GM19395 (cell line): ENCODE results near the gene ASB13.

Experiments
- ATAC-seq: cut with Tn5 transposase; IDR thresholded peaks from one replicate; pipeline ENCODE4 v1.9.1; 2021; ENCODE audit warnings: mild to moderate bottlenecking, moderate library complexity; ENCODE audit not compliant: unreplicated experiment

The ASB13 gene

GRCh38 chr10:5591336-5591824 is 75.0 kb downstream of the ASB13 start:
- ATAC-seq = no peak

GRCh38 chr10:5590816-5591215 is 75.6 kb downstream of the ASB13 start:
- no peak for ATAC-seq

- no peak for ATAC-seq
Observed at GRCh38 chr10:5589661-5590511, 76.5 kb downstream of the ASB13 start.

DNA sequence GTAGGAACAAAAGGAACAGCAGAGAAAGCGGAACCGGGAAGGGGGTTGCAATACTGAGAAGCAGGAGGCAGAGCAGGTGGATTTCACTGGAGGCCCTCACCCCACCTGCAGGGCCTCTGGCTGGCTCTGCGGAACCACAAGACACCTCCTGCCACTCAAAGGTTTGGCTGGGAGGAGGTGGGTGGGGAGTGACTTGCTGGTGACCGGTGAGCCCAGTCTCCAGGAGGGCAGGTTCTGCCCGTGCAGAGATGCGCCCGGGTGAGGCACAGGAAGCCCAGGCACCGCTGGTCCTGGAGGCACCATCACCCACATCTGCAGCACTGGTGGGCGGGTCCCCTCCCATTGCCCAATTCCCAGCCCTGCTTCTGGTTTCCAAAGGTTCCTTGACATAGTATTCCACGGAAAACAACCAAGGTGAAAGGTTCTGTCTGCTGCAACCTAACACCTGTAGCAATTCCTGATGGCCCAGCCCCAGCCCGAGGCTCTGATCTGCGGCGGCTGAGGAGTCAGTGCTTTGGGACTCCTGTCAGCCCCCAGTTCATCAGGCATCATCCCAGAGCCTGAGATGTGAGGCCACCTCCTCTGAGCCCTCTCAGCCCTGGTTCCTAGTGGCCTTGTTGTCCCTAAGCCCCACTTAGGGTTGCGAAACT is 77.3 kb downstream of the ASB13 start:
- ATAC-seq = no peak
